ENCODE measurements around the gene AK9. TPM values are rescaled to one million over a fixed set of nuclear protein-coding genes. Genes with fewer than 3 reads are reported as not detected.

AK9 gene
- total and polyA plus RNA-seq, 2 of the 8 experiments (the other 6 are each of a cell fraction or from before 2014, with no cell fraction given) = 1.8 to 2.2 TPM

DNA sequence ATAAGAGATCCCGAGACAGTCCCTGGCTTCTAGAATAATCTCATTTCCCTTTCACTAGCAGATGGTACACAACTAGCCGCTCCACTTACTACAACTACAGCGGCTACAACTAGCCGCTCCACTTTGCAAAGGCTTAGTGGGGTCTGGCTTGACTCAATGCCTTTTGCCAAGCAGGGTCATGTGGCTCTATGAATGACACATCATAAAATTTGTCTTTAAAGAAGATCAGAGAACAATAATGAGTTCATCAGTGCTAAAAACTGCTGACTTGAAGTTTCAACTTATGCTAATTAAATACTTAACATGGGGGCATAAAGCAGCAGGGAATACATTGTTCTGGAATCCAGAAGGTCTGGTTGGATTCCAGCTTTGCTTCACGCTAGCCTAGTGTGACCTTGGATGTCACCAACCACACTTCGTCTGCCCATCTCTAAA, 233.4 kb downstream of the AK9 start:
- H2AK5ac ChIP-seq (ENCODE audit: low read depth, low read length) = no peak overlapping the region
- WGBS, 2 experiments (ENCODE audit: extremely low coverage in 1 of 2, insufficient coverage in 1 of 2, insufficient read length in 1 of 2, insufficient replicate concordance in 2 of 2, low coverage in 1 of 2, low lambda C conversion rate in 2 of 2, missing lambda C conversion rate in 1 of 2) = 84% methylated on average over 6 of the region's 6 CpGs; no CpG with 5 or more reads in 1 of the 2 experiments
- FAIRE-seq = no peak
- no peak for DNase-seq (ENCODE audit: low read depth in 1 of 2, low spot score in 2 of 2)
- H2BK20ac ChIP-seq (ENCODE audit: low read length) = no peak overlapping the region
- no peak overlapping the region for H2BK15ac ChIP-seq (ENCODE audit: low read length)
- no peak overlapping the region for H3K23ac ChIP-seq (ENCODE audit: insufficient read length)
- H2BK120ac ChIP-seq (replicated peaks; ENCODE audit: low read depth, low read length) = no peak overlapping the region
- H3K9me3 ChIP-seq (ENCODE audit: insufficient read depth in 2 of 2, low read depth in 1 of 2, low read length in 1 of 2) = peaks cover 0 to 5% of the 10 kb centered on the region in 2 experiments; a peak in 1 of 4 replicates
- H3K36me3 ChIP-seq (ENCODE audit: control insufficient read depth in 2 of 4, insufficient read depth in 4 of 4, low read length in 3 of 4) = peaks cover 0 to 23% (median 13%) of the 10 kb centered on the region in 4 experiments; a peak in 7 of 8 replicates
- H4K91ac ChIP-seq (replicated peaks; ENCODE audit: insufficient read length, low read length) = no peak overlapping the region
- 0 out of 2 replicates have a peak overlapping the region, but pooled peaks have one; percentile 14 for H3K18ac ChIP-seq (ENCODE audit: extremely low read depth, low read length)
- no peak overlapping the region for H2AFZ ChIP-seq (ENCODE audit: low read length)
- peaks cover 8% of the 10 kb centered on the region for H3K23me2 ChIP-seq (ENCODE audit: low read depth, low read length)
- no peak overlapping the region for H2BK5ac ChIP-seq (ENCODE audit: low read depth, low read length)
- H3K4me2 ChIP-seq (ENCODE audit: insufficient read depth in 1 of 2, low read depth in 2 of 2, low read length in 2 of 2) = peak overlapping the region in 1 of 2 experiments; percentile 87; a peak in 2 of 4 replicates
- peaks cover 4 to 17% (median 11%) of the 10 kb centered on the region in 4 experiments; a peak in 6 of 7 replicates for H3K4me1 ChIP-seq (replicated peaks in 1 of 4; ENCODE audit: control insufficient read depth in 3 of 4, insufficient read depth in 4 of 4, low read length in 3 of 4)
- no peak overlapping the region for H3K27ac ChIP-seq (ENCODE audit: low read depth, low read length)
- H4K5ac ChIP-seq (ENCODE audit: insufficient read length, low read depth, low read length) = no peak overlapping the region
- no peak overlapping the region for H3K4ac ChIP-seq (replicated peaks; ENCODE audit: insufficient read length, low read depth, low read length)
- ChIA-PET POLR2A (ENCODE audit: partially characterized antibody) (interaction anchor here (1.1 to 7.5 kb wide), 6 partner anchors 8 to 33 kb away, joined by 3 to 85 read pairs (median 6); partner anchors contain the start of genes PPIL6 and SMPD2), CTCF (ENCODE audit: partially characterized antibody) (interaction anchor here (1.1 to 7.5 kb wide), 5 partner anchors 9 to 270 kb away, joined by 3 to 63 read pairs (median 7); partner anchors contain the start of genes PPIL6 and SMPD2)
- H2BK12ac ChIP-seq (ENCODE audit: low read depth, low read length) = no peak overlapping the region
- TF ChIP-seq MAFK (IDR thresholded peaks at IDR 0.05; ENCODE audit: low read depth, low read length) = 0 out of 2 replicates have a peak, but pooled peaks have one; percentile 13
- TF ChIP-seq SIN3A (conservative IDR thresholded peaks at IDR 0.05 in 1 of 2, IDR thresholded peaks at IDR 0.05 in 1 of 2; ENCODE audit: low read depth in 1 of 2, low read length in 2 of 2) = no peak
- no peak for TF ChIP-seq RFX5 (IDR thresholded peaks at IDR 0.05; ENCODE audit: borderline replicate concordance, low read depth, low read length)
- TF ChIP-seq, protein P1, sequence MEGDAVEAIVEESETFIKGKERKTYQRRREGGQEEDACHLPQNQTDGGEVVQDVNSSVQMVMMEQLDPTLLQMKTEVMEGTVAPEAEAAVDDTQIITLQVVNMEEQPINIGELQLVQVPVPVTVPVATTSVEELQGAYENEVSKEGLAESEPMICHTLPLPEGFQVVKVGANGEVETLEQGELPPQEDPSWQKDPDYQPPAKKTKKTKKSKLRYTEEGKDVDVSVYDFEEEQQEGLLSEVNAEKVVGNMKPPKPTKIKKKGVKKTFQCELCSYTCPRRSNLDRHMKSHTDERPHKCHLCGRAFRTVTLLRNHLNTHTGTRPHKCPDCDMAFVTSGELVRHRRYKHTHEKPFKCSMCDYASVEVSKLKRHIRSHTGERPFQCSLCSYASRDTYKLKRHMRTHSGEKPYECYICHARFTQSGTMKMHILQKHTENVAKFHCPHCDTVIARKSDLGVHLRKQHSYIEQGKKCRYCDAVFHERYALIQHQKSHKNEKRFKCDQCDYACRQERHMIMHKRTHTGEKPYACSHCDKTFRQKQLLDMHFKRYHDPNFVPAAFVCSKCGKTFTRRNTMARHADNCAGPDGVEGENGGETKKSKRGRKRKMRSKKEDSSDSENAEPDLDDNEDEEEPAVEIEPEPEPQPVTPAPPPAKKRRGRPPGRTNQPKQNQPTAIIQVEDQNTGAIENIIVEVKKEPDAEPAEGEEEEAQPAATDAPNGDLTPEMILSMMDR (IDR thresholded peaks at IDR 0.05; ENCODE audit: control extremely low read depth in 1 of 3, insufficient read depth in 1 of 3, low read depth in 1 of 3, low read length in 3 of 3) = no peak
- no peak for TF ChIP-seq EGR1 (IDR thresholded peaks at IDR 0.05; ENCODE audit: borderline replicate concordance, low read depth, low read length)
- no peak for TF ChIP-seq EP300 (IDR thresholded peaks at IDR 0.05; ENCODE audit: borderline replicate concordance in 1 of 2, low read depth in 2 of 2, low read length in 2 of 2)
- TF ChIP-seq CBX5 (IDR thresholded peaks at IDR 0.05; ENCODE audit: low read depth, low read length) = no peak
- TF ChIP-seq BACH1 (IDR thresholded peaks at IDR 0.05; ENCODE audit: low read length) = no peak
- H3K79me1 ChIP-seq (ENCODE audit: low read depth, low read length) = no peaks in the 10 kb centered on the region; the same call in 1 of the 2 replicates
- no peak overlapping the region for H3K56ac ChIP-seq (replicated peaks; ENCODE audit: insufficient read length, low read depth, low read length)
- H4K20me1 ChIP-seq (replicated peaks in 1 of 2; ENCODE audit: control insufficient read depth in 1 of 2, insufficient read depth in 2 of 2, low read length in 2 of 2) = no peaks in the 10 kb centered on the region
- no peak overlapping the region for H3K9ac ChIP-seq (replicated peaks in 1 of 4; ENCODE audit: extremely low read depth in 1 of 4, low read depth in 3 of 4, low read length in 3 of 4)
- no peak overlapping the region for H3K14ac ChIP-seq (ENCODE audit: insufficient read length)
- no peaks in the 10 kb centered on the region for H3K27me3 ChIP-seq (replicated peaks in 1 of 4; ENCODE audit: control insufficient read depth in 3 of 4, extremely low read depth in 1 of 4, insufficient read depth in 3 of 4, low read length in 3 of 4)
- no peak overlapping the region for H4K8ac ChIP-seq (ENCODE audit: extremely low read depth, insufficient read depth, low read length)
- H3K4me3 ChIP-seq (ENCODE audit: extremely low read depth in 1 of 4, insufficient read depth in 2 of 4, low read depth in 3 of 4, low read length in 4 of 4) = no peak overlapping the region
- peaks cover 0 to 4% of the 10 kb centered on the region in 2 experiments; a peak in 1 of 4 replicates for H3K79me2 ChIP-seq (ENCODE audit: control insufficient read depth in 1 of 2, insufficient read depth in 2 of 2, low read length in 2 of 2)
